NCI-H2196 treated with DMSO at 0.1 percent for 48 hours (cell line): ENCODE results near the gene THAP8.

ENCODE experiments used
- DNase-seq: peaks from one replicate; lab custom pipeline; 2025; ENCODE audit not compliant: unreplicated experiment; lab: John Stamatoyannopoulos, UW

The THAP8 gene

DNA sequence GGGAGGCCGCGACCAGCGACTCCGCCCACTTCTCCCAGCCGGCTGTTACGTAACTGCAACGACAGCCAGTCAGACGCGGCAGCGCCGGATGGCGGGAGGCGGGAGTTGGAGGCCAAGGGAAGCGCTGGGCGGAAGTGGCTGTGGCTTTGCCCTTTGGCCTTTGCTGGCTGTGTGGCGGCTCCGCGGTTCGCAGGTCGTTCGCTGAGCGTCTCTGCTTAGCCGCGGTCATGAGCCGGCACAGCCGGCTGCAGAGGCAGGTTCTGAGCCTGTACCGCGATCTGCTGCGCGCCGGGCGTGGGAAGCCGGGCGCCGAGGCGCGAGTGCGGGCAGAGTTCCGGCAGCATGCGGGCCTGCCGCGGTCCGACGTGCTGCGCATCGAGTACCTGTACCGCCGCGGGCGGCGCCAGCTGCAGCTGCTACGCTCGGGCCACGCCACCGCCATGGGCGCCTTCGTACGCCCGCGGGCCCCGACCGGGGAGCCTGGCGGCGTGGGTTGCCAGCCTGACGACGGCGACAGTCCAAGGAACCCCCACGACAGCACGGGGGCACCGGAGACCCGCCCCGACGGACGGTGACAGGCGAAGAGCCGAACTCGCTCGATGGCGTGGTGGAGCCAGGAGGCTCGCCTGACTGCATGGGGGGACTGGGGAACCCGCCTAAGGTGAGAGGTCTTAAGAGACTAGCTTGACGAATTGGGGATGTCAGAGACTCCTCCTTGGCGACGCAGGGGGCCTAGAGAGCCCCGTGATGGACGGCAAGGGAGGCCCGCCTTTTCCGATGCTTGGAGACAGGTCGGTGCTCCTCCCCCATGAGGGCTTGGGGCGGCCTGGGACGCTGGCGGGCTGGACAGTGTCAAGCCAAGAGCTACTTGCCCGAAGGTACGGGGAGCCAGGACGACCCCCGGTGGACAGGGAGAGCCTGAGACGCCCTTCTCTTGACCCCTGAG lies 58.8 kb downstream of the THAP8 start, which contains the start of gene SDHAF1:
Gene SDHAF1 (plus strand): TSS at position 141 of the 946 bp plus-strand sequence. CDS start 87 bp downstream, at position 228.
- peak; percentile 88 for DNase-seq

DNA sequence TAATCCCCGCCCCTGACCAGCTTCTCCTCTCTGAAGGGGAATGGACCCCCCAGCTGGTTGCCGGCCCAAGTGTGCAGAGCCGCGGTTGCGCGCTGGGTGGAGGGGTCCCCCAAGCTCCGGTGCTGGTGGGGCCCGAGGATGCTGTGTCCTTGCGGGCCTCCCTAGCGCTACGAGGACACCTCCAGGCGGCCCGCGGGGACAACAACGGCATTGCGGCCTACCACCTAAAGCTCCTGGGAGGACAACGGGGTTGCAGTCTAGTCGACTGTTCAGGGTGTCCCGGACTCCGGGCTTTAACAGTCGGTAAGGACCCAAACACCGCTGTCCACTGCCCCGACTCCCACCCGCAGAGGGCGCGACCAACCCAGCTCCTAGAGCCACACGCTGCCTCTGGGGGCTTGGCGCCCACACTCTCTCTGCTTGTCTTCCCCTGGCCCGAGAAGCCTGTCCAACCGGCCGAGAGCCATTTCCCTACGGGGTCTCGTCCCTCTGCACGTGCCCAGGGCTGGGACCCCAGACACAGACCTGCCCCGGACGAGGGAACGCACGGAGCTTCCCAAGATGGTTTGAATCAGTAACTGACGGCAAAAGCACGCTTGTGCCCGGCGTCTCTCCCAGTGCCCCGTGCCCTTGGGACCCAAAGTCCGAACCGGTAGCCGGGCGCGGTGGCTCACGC lies 60.0 kb downstream of the THAP8 start:
- no peak for DNase-seq

DNA sequence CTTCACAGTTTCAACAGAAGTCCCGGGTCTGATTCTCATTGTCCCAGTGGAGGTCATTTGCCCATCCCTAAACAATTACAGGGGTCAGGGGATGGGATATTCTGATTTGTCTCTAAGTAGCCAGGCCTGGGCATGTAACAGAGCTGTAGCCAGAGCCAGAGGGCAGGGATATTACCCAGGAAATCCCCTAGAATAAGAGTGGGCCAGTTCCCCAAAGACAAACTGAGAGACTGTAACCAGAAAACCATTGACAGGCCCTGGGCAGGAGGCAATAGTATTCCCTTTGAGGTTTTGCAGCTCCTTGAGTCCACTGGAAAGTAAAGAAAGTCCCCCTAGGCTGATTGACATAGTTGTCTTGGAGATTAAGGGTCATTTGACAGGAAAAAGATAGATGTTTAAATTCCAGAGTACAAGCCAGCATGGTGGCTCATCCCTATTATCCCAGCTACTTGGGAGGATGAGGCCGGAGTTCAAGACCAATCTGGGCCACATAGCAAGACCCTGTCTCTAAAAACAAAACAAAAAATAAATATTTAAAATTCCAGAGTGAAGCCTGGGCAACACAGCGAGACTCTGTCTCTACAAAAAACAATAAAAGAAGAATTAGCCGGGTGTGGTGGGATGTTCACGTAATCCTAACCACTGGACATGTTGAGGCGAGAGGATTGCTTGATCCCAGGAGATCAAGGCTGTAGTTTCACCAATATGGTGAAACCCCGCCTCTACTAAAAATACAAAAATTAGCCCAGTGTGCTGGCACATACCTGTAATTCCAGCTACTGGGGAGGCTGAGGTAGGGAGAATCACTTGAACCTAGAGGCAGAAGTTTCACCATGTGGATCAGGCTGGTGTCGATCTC lies 60.9 kb downstream of the THAP8 start:
- no peak for DNase-seq

- DNase-seq: no peak
Observed at GRCh38 chr19:35991731-35992450, 62.2 kb downstream of the THAP8 start.

DNA sequence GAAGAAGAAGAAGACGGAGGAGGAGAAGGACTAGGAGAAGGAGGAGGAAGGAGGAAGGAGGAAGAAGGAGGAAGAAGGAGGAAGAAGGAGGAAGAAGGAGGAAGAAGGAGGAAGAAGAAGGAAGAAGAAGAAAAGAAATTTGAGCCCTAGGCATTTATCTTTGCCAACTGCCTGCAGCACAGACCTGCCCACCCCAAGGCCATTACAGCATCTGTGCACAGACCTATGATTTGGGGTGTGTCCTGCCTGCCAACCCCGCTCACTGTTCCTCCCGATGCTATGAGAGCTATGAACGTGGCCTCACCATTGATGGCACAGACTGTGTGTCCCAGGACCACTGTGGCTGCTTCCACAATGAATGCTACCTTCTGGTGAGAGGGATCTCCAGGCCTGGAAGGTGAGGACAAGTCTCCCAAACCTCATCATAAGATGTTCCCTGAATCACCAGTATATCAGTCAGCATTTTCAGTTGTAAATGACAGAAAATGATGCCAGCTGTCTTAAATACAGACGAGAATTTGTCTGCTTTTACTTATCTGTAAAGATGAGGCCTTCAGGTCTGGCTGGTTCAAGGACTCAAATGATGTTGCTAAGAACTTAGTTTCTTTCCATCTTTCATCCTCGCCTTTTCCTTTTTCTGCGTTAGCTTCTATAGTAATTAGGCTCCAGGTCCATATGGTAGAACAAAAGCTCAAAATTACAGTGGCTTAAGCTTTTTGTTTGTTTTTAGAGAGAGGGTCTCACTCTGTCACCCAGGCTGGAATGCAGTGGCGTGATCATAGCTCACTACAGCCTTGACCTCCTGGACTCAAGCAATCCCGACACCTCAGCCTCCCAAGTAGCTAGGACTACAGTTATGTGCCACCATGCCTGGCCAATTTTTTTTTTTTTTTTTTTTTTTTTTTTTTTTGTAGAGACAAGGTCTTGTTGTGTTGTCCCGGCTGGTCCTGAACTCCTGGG lies 63.0 kb downstream of the THAP8 start:
- DNase-seq: no peak

- no peak for DNase-seq
Observed at GRCh38 chr19:35990156-35990555, 63.9 kb downstream of the THAP8 start.

- DNase-seq: no peak
Observed at GRCh38 chr19:35988824-35989223, 65.3 kb downstream of the THAP8 start.

- DNase-seq: no peak
Observed at GRCh38 chr19:35987571-35987896, 66.6 kb downstream of the THAP8 start.

DNA sequence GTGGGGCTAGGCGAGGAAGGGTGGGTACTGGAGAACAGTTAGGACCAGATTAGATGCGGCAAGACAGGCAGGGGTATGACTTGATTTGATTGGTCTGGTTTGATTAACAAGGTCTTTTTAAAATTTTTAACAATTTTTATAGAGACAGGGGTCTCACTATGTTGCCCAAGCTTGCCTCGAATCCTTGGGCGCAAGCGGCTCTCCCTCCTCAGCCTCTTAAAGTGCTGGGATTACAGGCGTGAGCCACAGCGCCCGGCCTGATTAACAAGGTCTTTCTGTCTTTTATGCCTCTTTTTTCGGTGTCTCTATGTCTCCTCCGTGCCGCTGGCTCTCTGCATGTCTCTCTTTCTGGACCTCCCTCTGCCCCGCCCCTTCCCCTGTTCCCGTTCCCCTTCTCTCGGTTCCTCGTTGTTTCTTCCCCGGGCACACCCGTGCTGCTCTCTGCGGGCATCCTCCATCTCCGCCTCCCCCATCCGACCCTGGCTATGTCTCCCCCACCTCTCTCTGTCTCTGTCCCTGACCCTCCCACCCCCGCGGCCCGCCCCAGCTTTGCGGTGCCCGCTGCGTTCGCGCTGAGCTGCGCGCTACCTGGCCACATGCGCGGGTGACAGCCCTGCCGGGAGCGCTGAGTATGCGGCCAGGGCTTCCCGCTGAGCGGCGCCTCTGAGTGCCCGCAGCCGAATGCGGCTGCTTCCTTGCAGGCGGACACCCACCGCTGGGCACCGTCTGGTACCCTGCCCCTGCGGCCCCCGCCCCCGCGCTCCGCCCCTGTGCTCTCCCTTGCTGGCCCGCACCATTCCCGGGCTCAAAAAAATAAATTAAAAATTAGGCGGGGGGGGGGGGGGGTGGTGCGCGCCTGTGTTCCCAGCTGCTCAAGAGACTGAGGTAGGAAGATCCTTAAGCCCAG lies 67.2 kb downstream of the THAP8 start:
- peak; percentile 67 for DNase-seq

GRCh38 chr19:35986111-35986510 lies 68.0 kb downstream of the THAP8 start:
- no peak for DNase-seq
